Measurements from ENCODE around the gene SORCS2. TPM values are rescaled to one million over a fixed set of nuclear protein-coding genes. Genes with fewer than 3 reads are reported as not detected.

Gene SORCS2
- total RNA-seq, 4 donors from 2014 or later = 0.48 to 1.8 (median 0.68) TPM; not detected in 1

DNA sequence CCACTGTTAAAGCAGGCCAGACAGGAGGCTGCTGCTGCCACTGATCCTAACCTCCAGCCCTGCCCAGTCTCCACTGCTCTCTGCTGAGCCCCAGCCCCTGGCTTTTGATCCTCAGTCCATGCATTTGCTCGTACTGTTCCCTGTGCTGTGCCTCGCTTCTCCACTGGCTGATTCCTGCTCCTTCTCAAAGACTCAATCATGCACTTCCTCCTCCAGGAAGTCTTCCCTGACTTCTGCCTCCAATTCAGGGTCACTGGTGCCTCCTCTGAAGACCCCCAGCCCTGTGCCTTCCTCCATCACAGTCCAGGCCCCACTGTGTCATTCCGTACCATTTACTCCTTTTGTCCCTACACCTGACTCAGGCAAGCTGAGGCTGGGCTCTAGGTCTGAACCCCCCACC is 473.0 kb downstream of the SORCS2 start:
- WGBS, 2 donors (ENCODE audit: low coverage in 1 of 2) = 65 to 81% methylated on average over 2 to 3 of the region's 3 CpGs
- H3K27ac ChIP-seq = no peak overlapping the region
- no peaks in the 10 kb centered on the region for H3K36me3 ChIP-seq
- intact Hi-C loops (cut with DNase I; ENCODE audit: low total_unique reads) = no loop called here
- TF ChIP-seq EP300 (IDR thresholded peaks at IDR 0.05; ENCODE audit: low read depth) = no peak
- DNase-seq = no peak
- H3K27me3 ChIP-seq = no peaks in the 10 kb centered on the region
- no peak overlapping the region for H3K4me3 ChIP-seq
- H3K4me1 ChIP-seq = no peaks in the 10 kb centered on the region
- in situ Hi-C loops (cut with MboI; ENCODE audit: low pct_ligation_motif_present in 1 of 4, low pct_unique_long_range_greater_than_20kb in 1 of 4, low sequenced_read_pairs in 3 of 4) = no loop called here
- H3K9me3 ChIP-seq = no peaks in the 10 kb centered on the region

- no peaks in the 10 kb centered on the region for H3K27me3 ChIP-seq
- H3K27ac ChIP-seq = no peak overlapping the region
- H3K4me3 ChIP-seq = no peak overlapping the region
- TF ChIP-seq POLR2AphosphoS5 (IDR thresholded peaks at IDR 0.05) (no peak), POLR2A (IDR thresholded peaks at IDR 0.05) (no peak), EP300 (IDR thresholded peaks at IDR 0.05; ENCODE audit: low read depth) (no peak)
- TF ChIP-seq, protein P1, sequence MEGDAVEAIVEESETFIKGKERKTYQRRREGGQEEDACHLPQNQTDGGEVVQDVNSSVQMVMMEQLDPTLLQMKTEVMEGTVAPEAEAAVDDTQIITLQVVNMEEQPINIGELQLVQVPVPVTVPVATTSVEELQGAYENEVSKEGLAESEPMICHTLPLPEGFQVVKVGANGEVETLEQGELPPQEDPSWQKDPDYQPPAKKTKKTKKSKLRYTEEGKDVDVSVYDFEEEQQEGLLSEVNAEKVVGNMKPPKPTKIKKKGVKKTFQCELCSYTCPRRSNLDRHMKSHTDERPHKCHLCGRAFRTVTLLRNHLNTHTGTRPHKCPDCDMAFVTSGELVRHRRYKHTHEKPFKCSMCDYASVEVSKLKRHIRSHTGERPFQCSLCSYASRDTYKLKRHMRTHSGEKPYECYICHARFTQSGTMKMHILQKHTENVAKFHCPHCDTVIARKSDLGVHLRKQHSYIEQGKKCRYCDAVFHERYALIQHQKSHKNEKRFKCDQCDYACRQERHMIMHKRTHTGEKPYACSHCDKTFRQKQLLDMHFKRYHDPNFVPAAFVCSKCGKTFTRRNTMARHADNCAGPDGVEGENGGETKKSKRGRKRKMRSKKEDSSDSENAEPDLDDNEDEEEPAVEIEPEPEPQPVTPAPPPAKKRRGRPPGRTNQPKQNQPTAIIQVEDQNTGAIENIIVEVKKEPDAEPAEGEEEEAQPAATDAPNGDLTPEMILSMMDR (IDR thresholded peaks at IDR 0.05) = no peak
- in situ Hi-C loops (cut with MboI; ENCODE audit: low pct_ligation_motif_present in 1 of 4, low pct_unique_long_range_greater_than_20kb in 1 of 4, low sequenced_read_pairs in 3 of 4) = no loop called here
- no peaks in the 10 kb centered on the region for H3K9me3 ChIP-seq
- intact Hi-C loops (cut with DNase I; ENCODE audit: low total_unique reads) = no loop called here
- 78% methylated on average over 15 of the region's 15 CpGs; no CpG with 5 or more reads in 1 of the 2 donors for WGBS, 2 donors (ENCODE audit: low coverage in 1 of 2)
- no peaks in the 10 kb centered on the region for H3K36me3 ChIP-seq
- no peak for DNase-seq
- H3K4me1 ChIP-seq = no peaks in the 10 kb centered on the region
Measured at GRCh38 chr4:7666011-7666410, 473.7 kb downstream of the SORCS2 start.

DNA sequence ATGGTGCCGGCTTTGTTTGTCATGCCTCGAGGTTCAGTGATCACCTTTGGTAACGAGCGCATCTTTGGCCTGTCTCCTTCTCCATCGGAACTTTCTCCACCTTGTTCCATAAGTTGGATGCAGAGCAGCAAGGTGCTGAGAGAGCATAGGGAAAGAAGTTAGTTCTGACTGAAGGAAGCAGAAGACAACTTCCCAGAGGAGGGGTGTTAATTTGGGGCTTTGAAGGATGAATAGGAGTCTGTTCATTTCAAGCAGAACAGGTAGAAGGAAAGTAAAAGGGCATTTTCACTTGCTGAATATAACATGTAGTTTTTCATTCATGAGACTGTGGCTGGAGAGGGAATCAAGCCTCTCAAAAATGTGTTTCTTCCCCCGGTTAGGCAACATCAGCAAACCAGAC is 474.4 kb downstream of the SORCS2 start:
- no peaks in the 10 kb centered on the region for H3K9me3 ChIP-seq
- no peak overlapping the region for H3K27ac ChIP-seq
- H3K36me3 ChIP-seq = no peaks in the 10 kb centered on the region
- intact Hi-C loops (cut with DNase I; ENCODE audit: low total_unique reads) = no loop called here
- H3K4me3 ChIP-seq = no peak overlapping the region
- no peaks in the 10 kb centered on the region for H3K4me1 ChIP-seq
- no peaks in the 10 kb centered on the region for H3K27me3 ChIP-seq
- no peak for DNase-seq
- in situ Hi-C loops (cut with MboI; ENCODE audit: low pct_ligation_motif_present in 1 of 4, low pct_unique_long_range_greater_than_20kb in 1 of 4, low sequenced_read_pairs in 3 of 4) = no loop called here
- 90 to 91% methylated on average over 1 to 6 of the region's 6 CpGs for WGBS, 2 donors (ENCODE audit: low coverage in 1 of 2)
- no peak for TF ChIP-seq POLR2A (IDR thresholded peaks at IDR 0.05)

GRCh38 chr4:7668271-7668670 is 475.9 kb downstream of the SORCS2 start:
- Histone ChIP-seq H3K27me3 (peaks cover under 1% of the 10 kb centered on the region), H3K9me3 (no peaks in the 10 kb centered on the region), H3K4me1 (no peaks in the 10 kb centered on the region), H3K27ac (no peak overlapping the region), H3K36me3 (no peaks in the 10 kb centered on the region), H3K4me3 (no peak overlapping the region)
- WGBS, 2 donors (ENCODE audit: low coverage in 1 of 2) = 72% methylated on average over 4 of the region's 4 CpGs; no CpG with 5 or more reads in 1 of the 2 donors
- intact Hi-C loops (cut with DNase I; ENCODE audit: low total_unique reads) (no loop called here), in situ Hi-C loops (cut with MboI; ENCODE audit: low pct_ligation_motif_present in 1 of 4, low pct_unique_long_range_greater_than_20kb in 1 of 4, low sequenced_read_pairs in 3 of 4) (no loop called here)
- DNase-seq = no peak
- TF ChIP-seq POLR2AphosphoS5 (IDR thresholded peaks at IDR 0.05) (no peak), EP300 (IDR thresholded peaks at IDR 0.05; ENCODE audit: low read depth) (no peak), POLR2A (IDR thresholded peaks at IDR 0.05) (no peak)
- TF ChIP-seq, protein P1 (IDR thresholded peaks at IDR 0.05) = no peak

- Histone ChIP-seq H3K36me3 (no peaks in the 10 kb centered on the region), H3K4me3 (no peak overlapping the region), H3K4me1 (no peaks in the 10 kb centered on the region), H3K27ac (no peak overlapping the region), H3K27me3 (peaks cover 5% of the 10 kb centered on the region), H3K9me3 (no peaks in the 10 kb centered on the region)
- DNase-seq = no peak
- in situ Hi-C loops (cut with MboI; ENCODE audit: low pct_ligation_motif_present in 1 of 4, low pct_unique_long_range_greater_than_20kb in 1 of 4, low sequenced_read_pairs in 3 of 4) (no loop called here), intact Hi-C loops (cut with DNase I; ENCODE audit: low total_unique reads) (no loop called here)
- no peak for TF ChIP-seq EP300 (IDR thresholded peaks at IDR 0.05; ENCODE audit: low read depth)
- TF ChIP-seq, protein P1 (IDR thresholded peaks at IDR 0.05) = no peak
- no peak for TF ChIP-seq POLR2A (IDR thresholded peaks at IDR 0.05)
- no peak for TF ChIP-seq POLR2AphosphoS5 (IDR thresholded peaks at IDR 0.05)
- 73 to 80% methylated on average over 3 to 4 of the region's 4 CpGs for WGBS, 2 donors (ENCODE audit: low coverage in 1 of 2)
Measured at GRCh38 chr4:7668826-7669225, 476.5 kb downstream of the SORCS2 start.
